ENCODE data around the gene SLC4A5.
"Not testable (repeated sequence)": the region's sequence is repeated elsewhere in the genome, so short reads cannot be mapped to it uniquely, and the experiment has no call there.

SLC4A5 gene

DNA sequence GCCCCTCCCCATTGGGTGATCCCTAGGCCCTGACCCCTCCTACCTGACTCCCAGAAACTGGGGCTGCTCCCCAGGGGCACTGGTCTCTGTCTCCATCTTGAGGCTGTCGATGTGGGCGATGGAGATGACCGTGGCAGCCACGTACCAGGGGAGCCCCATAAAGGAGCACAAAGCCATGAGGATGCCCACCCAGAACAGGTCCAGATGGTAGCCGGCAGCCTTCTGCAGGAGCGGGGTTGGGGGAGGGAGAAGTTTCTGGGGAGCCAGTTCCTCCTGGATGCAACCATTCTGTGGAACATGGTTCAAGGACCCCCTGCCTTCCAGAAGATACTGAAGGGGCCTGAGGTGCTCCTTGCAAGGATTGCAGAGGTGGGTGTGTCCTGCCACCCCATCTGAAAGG lies 110.8 kb downstream of the SLC4A5 start:
- DNase-seq (ENCODE audit: low spot score) = no peak

DNA sequence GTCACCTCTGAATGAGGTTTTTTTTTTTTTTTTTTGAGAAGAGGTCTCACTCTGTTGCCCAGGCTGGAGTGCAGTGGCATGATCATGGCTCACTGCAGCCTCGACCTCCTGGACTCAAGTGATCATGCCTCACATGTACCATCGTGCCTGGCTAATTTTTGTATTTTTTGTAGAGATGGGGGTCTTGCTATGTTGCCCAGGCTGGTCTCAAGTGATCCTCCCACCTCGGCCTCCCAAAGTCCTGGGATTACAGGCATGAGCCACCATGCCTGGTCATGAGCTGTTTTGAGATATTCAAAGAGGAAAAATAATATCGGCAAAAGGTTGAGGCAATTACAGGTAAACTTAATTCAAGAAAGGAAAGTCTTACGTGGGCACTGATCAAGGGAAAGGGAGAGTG lies 113.4 kb downstream of the SLC4A5 start:
- not testable (repeated sequence) for DNase-seq (ENCODE audit: low spot score)

DNA sequence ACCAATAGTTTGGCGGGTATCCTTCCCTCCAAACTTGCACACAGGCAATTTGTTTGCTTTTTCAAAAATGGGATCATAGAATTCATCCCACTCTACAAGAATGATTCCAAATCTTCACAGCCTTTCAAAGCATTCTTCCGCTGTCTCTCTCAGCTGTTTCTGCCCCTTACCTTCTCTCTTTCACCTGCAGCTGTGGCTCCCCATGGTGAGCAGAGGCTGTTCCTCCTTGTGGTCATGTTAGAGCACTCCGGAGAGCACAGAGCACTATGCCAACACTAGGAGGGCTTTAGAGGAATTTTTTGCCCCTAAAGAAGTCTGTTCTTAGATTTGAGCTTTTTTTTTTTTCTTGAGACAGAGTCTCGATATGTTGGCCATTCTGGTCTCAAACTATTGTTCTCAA lies 114.4 kb downstream of the SLC4A5 start:
- no peak for DNase-seq (ENCODE audit: low spot score)

DNA sequence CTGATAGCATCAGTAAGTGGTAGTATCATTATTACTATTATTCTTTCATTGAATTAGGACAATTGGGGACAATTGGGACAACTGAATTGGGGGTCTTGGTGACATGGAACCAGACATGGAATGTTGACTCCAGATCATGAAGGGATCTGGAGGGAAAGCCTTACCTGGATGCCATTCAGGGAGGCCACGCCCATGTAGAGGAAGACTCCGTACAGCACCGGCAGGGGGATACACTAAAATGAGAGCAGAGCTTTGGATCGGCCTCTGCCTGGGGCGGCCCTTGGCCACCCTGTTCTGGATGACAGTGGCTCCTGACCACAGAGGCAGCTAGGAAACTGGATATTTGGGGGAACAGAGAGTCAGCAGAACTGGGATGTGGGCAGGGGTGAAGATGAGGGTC lies 115.6 kb downstream of the SLC4A5 start:
- no peak for DNase-seq (ENCODE audit: low spot score)

DNA sequence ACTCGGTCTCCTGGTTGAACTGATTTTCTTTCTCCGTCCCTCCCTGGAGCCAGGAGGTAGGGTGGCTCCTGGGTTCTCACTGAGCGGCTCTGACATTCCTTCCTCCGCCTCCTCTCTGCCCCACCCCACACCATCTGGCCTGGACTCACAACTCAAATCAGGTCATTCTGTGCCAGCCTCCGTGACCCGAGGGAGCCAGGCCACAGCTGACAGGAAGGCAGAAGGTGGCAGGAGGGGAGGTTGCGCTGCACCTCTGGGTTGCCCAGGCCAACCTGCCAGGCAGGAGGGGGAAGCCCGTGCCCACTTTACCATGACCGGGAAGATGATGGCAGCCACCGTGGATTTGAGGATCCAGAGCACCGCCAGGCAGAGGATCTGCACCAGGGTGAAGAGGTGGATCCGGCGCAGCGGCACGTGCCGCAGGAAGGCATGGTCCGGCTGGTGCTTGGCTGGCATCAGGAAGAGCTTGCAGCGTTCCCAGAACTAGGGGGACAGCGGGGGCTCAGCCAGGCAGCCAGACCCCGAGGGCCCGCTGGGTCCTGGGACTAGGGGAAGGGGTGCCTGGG lies 116.5 kb downstream of the SLC4A5 start:
- DNase-seq (ENCODE audit: low spot score) = no peak

DNA sequence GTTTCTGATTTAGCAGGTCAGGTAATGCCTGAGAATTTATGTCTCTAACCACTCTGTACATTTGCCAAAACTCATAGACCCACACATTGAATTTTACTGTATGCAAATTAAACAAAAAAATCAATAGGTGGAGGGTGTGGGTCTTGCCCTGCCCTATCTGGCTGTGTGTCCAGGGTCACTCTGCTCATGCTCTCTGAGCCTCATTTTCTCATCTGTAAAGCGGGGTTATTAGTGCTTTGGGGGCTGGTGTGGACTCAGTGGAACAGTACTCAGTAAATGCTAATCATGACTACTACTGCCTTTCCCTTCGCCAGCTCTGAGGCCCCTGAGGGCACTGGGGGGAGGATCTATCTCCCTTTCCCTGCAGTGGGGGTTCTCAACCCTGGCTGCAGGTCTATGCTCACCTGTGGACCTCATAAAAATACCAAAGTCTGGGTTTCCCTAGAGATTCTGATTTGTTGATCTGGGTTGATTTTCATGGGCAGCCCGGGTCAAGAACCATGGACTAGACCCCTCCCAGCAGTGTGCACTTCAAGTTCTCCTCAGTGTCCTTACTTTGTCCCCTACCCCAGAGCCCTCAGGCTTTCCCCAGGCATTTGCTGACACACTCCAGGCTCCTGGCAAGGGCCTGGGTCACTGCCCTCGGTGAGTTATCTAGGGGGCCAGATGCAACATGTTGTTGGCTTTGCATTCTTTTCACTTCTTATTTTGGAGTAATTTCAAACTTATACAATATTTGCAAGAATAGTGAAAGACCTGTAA lies 117.3 kb downstream of the SLC4A5 start:
- no peak for DNase-seq (ENCODE audit: low spot score)

DNA sequence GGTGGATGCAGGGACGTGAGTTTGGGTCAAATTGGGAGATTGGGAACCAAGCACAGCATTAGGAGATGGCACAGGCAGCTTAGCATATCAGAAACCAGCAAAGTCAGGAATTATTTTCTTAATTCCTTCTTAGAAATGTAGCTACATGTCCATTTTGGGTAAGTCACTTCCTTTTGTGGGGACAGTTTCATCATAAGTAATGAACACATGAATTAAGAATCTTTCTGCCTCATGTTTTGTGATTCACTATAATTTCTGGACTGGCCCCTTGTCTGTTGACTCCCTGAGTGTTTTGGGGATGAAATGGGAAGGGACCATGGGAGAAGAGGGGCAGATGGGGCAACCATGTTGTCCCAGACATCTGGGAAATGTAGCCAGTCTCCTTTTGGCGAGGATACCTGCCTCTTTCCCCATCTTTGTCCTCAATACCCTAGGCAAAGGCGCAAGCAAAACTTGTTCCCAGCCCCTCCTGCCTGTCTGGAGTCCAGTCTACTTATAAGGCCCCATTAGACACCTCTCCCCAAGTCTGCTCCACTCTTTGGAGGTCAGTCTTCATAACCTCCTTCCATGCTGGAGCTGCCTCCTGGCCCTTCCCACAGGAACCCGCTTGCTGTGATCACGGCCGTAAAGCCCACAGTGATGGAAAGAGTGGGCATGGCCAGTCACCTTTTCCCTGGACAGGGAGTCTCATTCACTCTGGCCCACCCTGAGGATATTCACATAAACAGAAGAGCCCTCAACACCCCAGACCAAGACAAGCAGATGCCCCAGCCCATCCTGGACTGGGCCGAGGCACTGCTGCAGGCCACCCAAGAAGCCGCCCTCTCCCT lies 119.1 kb downstream of the SLC4A5 start:
- no peak for DNase-seq (ENCODE audit: low spot score)

DNA sequence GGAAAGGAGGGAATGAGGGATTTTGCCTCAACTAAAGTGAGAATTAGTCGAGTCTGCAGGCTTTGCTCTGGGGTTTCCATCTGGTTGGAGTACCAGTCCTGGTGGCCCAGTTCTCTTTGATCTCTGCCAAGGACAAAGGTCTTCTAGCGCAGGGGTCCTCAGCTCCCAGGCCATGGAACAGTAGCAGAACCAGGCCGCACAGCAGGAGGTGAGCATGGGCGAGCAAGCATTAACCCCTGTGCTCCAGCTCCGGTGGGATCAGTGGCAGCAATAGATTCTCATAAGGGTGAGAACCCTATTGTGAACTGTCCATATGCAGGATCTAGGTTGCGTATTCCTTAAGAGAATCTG lies 120.9 kb downstream of the SLC4A5 start:
- DNase-seq (ENCODE audit: low spot score) = no peak

DNA sequence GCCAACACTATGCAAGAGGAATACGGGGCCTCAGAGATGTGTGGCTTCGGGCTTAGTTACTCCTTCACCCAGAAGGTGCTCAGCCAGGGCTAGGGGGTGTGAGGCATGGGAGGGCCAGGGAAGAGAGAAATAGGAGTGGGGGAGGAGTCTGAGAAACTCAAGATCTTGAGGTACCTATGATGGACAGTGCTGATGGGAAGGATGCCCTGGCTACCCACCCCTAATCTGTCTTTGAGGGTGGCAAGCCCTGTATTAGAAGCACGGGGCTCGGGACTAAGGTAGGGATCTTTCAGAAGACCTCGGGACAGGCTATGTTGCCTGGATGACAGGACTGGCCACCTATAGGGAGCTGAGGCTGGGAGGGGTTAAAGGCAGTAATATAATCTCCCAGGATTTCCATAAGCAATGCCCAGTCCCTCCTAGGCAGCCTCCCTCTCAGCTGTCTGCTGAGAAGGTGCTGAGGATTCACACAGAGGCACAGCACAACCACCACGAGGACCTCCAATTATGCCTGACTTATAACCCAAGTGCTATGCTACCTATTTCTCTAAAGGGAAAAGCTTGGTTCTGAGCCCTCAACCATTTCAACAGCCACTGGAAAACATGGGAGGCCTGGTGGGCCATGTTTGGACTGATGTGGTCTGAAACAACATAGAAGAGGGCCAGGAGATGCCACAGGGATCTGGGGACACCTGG lies 121.5 kb downstream of the SLC4A5 start:
- DNase-seq (ENCODE audit: low spot score) = no peak

DNA sequence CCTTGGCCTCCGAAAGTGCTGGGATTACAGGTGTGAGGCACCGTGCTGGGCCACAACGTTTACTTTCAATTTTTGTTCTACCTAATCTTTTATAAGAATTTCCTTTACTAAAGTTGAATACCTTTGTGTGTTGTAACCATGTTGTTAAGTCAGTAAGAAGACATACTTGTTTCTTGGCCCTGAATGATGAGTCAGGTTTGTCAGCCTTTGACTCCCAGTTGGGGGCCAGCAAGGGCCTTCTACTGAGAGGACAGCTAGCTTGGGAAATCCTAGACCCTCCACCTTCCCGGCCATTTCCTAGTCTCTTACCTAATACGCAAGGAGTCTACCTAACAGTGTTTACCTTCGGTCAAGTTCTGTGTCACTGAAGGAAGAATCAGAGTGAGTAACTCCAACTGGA lies 122.1 kb downstream of the SLC4A5 start:
- no peak for DNase-seq (ENCODE audit: low spot score)

DNA sequence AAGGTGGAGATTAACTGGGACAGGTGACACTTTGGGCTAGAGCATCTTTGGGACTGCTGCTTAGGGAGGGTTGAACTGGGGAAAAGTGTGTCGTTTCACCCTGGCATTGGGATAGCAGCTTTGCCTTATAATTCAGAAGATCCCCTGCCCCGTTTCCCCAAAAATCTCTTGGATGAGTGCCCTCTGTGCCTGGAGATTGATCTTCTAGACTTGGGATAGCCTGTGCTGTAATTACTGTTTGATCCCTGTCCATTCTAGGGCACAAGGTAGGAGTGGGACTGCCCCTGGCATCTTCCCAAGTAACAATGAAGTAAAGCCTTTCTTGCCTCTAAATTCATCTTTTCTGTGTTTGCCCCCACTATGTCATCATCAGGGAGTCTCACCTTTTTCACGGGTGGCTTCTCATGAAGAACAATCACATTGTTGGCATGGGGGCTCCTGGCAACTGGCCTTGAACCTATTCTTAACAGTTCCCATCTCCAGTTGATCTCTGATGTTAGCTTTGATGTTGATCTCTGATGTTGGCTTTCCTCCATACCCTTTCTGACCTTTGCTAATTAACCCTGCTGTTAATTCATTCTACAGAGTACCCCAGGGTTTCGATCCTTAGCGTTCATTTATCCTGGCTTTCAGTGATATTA lies 123.2 kb downstream of the SLC4A5 start:
- no peak for DNase-seq (ENCODE audit: low spot score)

DNA sequence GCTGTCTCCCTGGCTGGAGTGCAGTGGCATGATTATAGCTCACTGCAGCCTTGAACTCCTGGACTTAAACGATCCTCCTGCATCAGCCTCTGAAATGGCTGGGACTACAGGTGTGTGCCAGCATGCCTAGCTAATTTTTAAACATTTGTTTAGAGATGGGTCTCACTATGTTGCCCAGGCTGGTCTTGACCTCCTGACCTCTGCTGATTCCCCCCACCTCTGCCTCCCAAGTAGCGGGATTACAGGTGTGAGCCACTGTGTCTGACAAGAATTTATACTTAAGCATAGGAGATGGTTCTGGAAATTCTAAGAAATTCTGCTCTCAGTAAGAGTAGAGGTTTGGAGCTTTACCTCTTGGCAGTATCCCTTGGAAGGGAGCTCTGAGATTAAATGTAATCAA lies 126.6 kb downstream of the SLC4A5 start:
- no peak for DNase-seq (ENCODE audit: low spot score)

DNA sequence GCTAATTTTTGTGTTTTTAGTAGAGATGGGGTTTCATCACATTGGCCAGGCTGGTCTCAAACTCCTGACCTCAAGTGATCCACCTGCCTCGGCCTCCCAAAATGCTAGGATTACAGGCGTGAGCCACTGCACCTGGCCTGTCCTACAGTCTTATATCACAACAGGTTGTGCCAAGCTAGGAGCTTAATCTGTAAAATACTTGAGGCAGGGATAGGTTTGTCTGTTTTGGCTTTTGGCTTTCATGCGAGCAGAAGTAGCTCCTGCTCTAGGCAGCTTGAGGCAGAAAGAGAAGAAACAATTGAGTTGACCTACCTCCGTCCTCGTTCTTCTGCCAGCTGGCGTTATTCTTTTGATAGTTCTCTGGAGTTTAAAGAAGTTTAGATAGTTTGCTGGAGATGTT lies 127.4 kb downstream of the SLC4A5 start:
- not testable (repeated sequence) for DNase-seq (ENCODE audit: low spot score)

DNA sequence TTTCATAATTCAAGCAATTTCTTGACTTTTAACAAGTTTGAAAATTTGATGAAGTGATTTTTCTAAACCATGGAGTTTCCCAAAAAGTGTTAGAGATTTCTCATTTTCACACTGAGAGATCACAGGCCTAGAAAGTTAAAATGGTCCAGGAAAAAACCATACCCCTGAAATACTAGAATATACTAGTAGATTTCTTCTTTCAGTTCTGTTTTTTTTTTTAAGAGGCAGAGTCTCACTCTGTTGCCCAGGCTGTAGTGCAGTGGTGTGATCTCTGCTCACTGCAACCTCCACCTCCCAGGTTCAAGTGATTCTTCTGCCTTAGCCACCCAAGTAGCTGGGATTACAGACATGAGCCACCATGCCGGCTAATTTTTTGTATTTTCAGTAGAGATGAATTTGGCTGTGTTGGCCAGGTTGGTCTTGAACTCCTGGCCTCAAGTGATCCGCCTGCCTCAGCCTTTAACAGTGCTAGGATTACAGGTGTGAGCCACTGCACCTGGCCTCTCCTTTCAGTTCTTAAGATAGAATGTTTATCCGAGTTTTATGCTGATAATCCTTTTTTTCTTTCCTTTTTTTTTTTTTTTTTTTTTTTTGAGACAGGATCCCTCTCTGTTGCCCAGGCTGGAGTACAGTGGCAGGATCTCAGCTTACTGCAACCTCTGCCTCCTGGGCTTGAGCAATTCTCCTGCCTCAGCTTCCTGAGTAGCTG lies 130.4 kb downstream of the SLC4A5 start:
- no peak for DNase-seq (ENCODE audit: low spot score)

DNA sequence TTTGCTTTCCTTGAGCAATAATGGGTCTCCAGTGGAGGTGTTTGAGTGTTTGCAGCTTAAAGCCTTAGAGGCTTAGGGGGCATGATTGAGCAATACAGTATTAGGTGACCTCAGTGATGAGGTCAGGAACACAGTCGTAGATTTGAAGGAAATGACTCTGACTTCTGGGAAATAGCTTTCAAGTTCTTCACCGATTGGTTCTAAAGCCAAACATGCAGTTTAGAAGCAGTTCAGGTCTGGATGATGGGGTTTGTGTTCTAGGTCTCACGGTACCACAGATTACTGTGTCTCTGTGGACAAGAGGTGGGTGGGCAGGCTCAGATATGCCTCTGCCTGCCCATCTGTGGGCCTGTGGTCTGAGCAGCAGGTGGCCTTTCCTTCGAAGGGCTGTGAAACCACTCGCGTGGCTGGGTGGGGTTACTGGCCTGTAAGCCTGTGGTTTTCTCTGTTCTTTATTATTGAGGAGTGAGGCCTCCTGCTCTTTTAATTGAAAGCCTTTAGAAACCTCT lies 137.0 kb downstream of the SLC4A5 start:
- no peak for DNase-seq (ENCODE audit: low spot score)

DNA sequence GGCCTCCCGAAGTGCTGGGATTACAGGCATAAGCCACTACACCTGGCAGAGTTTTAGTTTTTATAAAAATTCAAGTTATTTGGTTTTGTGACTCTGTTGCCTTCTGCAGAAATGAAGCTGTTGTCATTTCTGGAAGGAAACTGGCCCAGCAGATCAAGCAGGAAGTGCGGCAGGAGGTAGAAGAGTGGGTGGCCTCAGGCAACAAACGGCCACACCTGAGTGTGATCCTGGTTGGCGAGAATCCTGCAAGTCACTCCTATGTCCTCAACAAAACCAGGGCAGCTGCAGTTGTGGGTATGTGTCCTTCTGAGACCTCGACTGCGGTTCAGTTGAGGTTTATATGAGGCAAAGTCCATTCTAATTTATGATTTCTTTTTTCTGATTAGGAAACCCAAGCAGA lies 137.6 kb downstream of the SLC4A5 start:
- no peak for DNase-seq (ENCODE audit: low spot score)

DNA sequence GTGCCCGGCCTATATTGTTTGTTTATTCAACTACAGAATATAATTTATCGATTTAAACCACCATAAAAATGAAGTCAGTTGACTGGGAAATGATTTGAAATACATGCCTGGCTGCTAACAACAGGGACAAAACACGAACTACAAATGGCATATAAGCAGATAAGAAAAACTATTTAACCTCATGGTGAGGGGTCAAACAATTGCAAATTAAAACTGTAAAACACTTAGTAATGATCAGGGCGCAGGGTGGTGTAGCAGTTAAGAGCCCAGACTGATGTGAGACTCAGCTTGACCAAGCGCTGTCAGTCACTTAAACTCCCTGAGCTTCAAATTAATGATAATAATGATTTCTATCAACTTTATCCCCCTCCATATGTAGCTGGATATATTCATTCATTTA lies 138.1 kb downstream of the SLC4A5 start:
- no peak for DNase-seq (ENCODE audit: low spot score)

DNA sequence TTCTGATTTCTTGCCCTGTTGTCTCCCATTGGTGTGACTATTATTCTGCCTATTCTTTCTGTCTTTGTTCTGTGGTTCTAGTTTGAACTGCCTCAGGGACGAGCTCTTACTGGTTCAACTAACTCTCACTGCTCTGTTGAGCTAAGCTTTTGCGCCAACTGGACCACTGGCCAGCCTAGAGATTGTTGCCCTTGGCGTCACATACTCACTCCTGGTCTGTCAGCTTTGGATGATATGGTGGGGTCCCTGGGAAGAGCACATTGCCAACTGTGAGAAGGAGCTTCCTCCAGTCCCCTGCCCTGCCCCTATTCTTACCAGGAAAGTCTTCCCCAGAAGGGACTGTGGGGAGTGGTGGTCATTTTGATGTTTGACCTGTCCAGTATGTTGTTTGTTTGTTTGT lies 138.8 kb downstream of the SLC4A5 start:
- DNase-seq (ENCODE audit: low spot score) = no peak

DNA sequence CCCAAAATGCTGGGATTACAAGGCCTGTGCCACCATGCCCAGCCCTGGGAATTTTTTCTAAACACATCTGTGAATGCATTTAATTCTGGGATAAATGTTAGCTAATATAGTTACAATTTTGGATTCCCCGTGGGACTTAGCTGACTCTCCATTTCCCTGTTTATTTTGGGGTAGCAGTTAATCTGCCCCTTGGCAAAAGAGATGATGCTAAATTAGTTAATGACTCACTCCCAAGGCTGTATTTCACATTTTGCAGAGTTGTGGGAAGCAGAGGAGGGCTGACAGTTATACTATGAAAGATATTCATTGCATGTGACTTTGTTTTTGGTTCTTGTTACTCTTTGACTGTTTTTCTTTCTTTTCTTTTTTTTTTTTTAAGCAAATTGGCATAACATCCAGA lies 141.6 kb downstream of the SLC4A5 start:
- no peak for DNase-seq (ENCODE audit: low spot score)

DNA sequence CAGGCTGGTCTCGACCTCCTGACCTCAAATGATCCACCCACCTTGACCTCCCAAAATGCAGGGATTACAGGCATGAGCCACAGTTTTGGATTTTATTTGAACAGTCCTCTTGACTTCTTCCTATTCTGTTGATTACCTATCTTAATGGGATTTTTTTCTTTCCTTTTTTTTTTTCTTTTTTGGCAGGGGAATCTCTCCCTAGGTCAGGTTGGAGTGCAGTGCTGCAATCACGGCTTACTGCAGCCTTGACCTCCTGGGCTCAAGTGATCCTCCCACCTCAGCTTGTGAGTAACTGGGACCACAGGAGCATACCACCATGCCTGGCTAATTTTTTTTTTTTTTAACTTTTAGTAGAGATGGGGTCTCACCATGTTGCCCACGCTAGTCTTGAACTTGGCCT lies 142.0 kb downstream of the SLC4A5 start:
- no peak for DNase-seq (ENCODE audit: low spot score)

DNA sequence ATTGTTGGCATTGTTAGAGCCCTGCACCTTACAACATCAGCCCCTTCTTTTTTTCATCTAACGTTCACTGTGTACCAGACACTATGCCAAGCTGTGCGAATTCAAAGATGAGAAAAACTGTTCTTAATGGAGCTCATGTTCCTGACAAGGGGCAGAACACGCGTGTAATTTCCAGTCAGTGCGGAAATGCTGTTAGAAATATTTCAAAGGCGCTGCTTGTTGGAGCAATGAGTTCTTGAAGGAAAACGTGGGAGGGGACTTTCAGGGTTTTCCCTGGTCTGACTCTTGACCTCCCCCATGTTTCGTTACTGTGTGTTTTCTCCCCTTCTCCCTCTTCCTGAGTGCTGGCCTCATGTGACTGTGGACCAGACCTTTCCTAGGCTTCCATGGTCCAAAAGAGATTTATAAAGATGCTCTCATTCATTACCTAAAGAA lies 143.3 kb downstream of the SLC4A5 start:
- no peak for DNase-seq (ENCODE audit: low spot score)
